HepG2 (cell line): ENCODE measurements around the gene NUDT3. TPM values are rescaled to one million over a fixed set of nuclear protein-coding genes. Genes with fewer than 3 reads are reported as not detected.

ENCODE experiments used
- ATAC-seq: fragments of 200-7000 bp; cut with Tn5 transposase; 3 replicates; pipeline ENCODE4 v1.9.1; 2020; ENCODE audit warnings: mild to moderate bottlenecking, moderate library complexity
- BruUV-seq: library from RNA; stranded (reverse); fragments of 400-500 nt; replicated peaks from 2 replicates; lab custom pipeline; 2021; lab: Mats Ljungman, UMichigan
- CTCF ChIA-PET: fragments of 300-600 bp; formaldehyde crosslinking; extraction: SDS; loops from one replicate; lab custom pipeline; 2021; ENCODE audit warnings: low total read pairs, inconsistent platforms, low intra/inter-chr PET ratio; lab: Yijun Ruan, JAX
- POLR2A ChIA-PET: fragments of 350-600 bp; sonication (Branson Sonifier 250); formaldehyde crosslinking; loops from one replicate; lab custom pipeline; 2020; ENCODE audit warnings: antibody characterized with exemption, inconsistent platforms; lab: Yijun Ruan, JAX
- DNase-seq: peaks from one replicate; pipeline ENCODE4 v3.0.0-alpha.2; 2015; ENCODE audit warnings: low spot score
- FAIRE-seq: peaks from 3 replicates; lab custom pipeline; 2011; peaks lifted over from hg19 to GRCh38; lab: Jason Lieb, UNC
- H2AFZ ChIP-seq: one replicate; pipeline ENCODE4 v1.6.1; 2011; ENCODE audit warnings: low read length, inconsistent platforms
- H3K27ac ChIP-seq: fragments of 300-600 bp; 3 replicates; pipeline ENCODE4 v1.8.0; 2011; ENCODE audit warnings: mixed run types, mild to moderate bottlenecking, mixed read lengths, low read length, inconsistent platforms; ENCODE audit not compliant: insufficient read depth; ENCODE audit errors: extremely low read length
- H3K27me3 ChIP-seq, 2 experiments: fragments of 200-600 bp in 1 of 2; 2 replicates in 1 of 2; 3 replicates in 1 of 2; pipeline versions ENCODE4 v1.6.0 to v1.8.0; 2011; ENCODE audit warnings: low read length in 2 of 2, mild to moderate bottlenecking in 2 of 2, moderate library complexity in 2 of 2, inconsistent platforms in 1 of 2; ENCODE audit not compliant: insufficient read depth in 2 of 2, control insufficient read depth in 1 of 2
- H3K36me3 ChIP-seq, 2 experiments: fragments of 200-600 bp in 1 of 2; replicated peaks in 1 of 2; 2 replicates in 1 of 2; 3 replicates in 1 of 2; pipeline versions ENCODE4 v1.5.1 to v1.8.0; 2011; ENCODE audit warnings: low read length in 2 of 2, inconsistent platforms in 1 of 2; ENCODE audit not compliant: insufficient read depth in 2 of 2, control insufficient read depth in 1 of 2
- H3K4me1 ChIP-seq: 2 replicates; pipeline ENCODE4 v1.5.1; 2012; ENCODE audit warnings: low read length, inconsistent platforms; ENCODE audit not compliant: insufficient read depth
- H3K4me2 ChIP-seq: 2 replicates; pipeline ENCODE4 v1.6.0; 2011; ENCODE audit warnings: low read depth, low read length, inconsistent platforms
- H3K4me3 ChIP-seq, 3 experiments: fragments of 200-600 bp in 1 of 3; sonication (generic), shearing (Covaris generic) in 1 of 3; replicated peaks in 1 of 3; 2 replicates each; pipeline ENCODE4 v1.5.1; 2011 to 2016; ENCODE audit warnings: low read length in 3 of 3, inconsistent platforms in 2 of 3, low read depth in 2 of 3, mild to moderate bottlenecking in 2 of 3, control low read depth in 1 of 3, mixed read lengths in 1 of 3; ENCODE audit not compliant: insufficient read depth in 1 of 3
- H3K79me2 ChIP-seq: one replicate; pipeline ENCODE4 v1.6.1; 2011; ENCODE audit warnings: low read length, inconsistent platforms; ENCODE audit not compliant: insufficient read depth
- H3K9ac ChIP-seq: 2 replicates; pipeline ENCODE4 v1.6.0; 2011; ENCODE audit warnings: mild to moderate bottlenecking, low read depth, low read length, inconsistent platforms; ENCODE audit not compliant: insufficient read depth
- H3K9me3 ChIP-seq: 2 replicates; pipeline ENCODE4 v1.5.1; 2012; ENCODE audit warnings: mild to moderate bottlenecking, low read length
- H4K20me1 ChIP-seq: 2 replicates; pipeline ENCODE4 v1.6.0; 2011; ENCODE audit warnings: inconsistent platforms, mild to moderate bottlenecking, low read length, moderate library complexity; ENCODE audit not compliant: insufficient read depth
- DR1 ChIP-seq: sonication (generic); formaldehyde crosslinking; IDR thresholded peaks from 2 replicates; pipeline ENCODE4 v1.8.0; 2021; ENCODE audit warnings: mild to moderate bottlenecking, missing genetic modification reagents, inconsistent platforms
- IKZF1 ChIP-seq: fragments of 450-650 bp; IDR thresholded peaks from 2 replicates; pipeline ENCODE4 v1.7.1; 2016
- IRF9 ChIP-seq: sonication (generic); formaldehyde crosslinking; IDR thresholded peaks from 2 replicates; pipeline ENCODE4 v1.8.0; 2022; ENCODE audit warnings: missing genetic modification reagents, mild to moderate bottlenecking, borderline replicate concordance
- KDM3A ChIP-seq: IDR thresholded peaks from 2 replicates; pipeline ENCODE4 v1.6.1; 2018; ENCODE audit warnings: low read depth, missing compliant biosample characterization
- MAF1 ChIP-seq: sonication (generic); formaldehyde crosslinking; IDR thresholded peaks from 2 replicates; pipeline ENCODE4 v1.5.0; 2020; ENCODE audit warnings: missing genetic modification reagents, borderline replicate concordance
- PATZ1 ChIP-seq: sonication (generic); formaldehyde crosslinking; IDR thresholded peaks from 2 replicates; pipeline ENCODE4 v1.4.0; 2020; ENCODE audit warnings: missing genetic modification reagents
- PTBP1 ChIP-seq: fragments of 200-400 bp; formaldehyde crosslinking; IDR thresholded peaks from 2 replicates; pipeline ENCODE4 v1.6.1; 2018; ENCODE audit warnings: low read length, low read depth; ENCODE audit not compliant: poor library complexity, severe bottlenecking
- TSC22D2 ChIP-seq: sonication (generic); formaldehyde crosslinking; IDR thresholded peaks from 2 replicates; pipeline ENCODE4 v1.5.1; 2020; ENCODE audit warnings: missing genetic modification reagents, mild to moderate bottlenecking, borderline replicate concordance
- U2AF2 ChIP-seq: fragments of 200-400 bp; formaldehyde crosslinking; IDR thresholded peaks from 2 replicates; pipeline ENCODE4 v1.6.1; 2017; ENCODE audit warnings: low read depth, mild to moderate bottlenecking, low read length
- ZNF121 ChIP-seq: sonication (generic); formaldehyde crosslinking; IDR thresholded peaks from 2 replicates; pipeline ENCODE4 v1.5.0; 2020; ENCODE audit warnings: mild to moderate bottlenecking, missing genetic modification reagents
- ZNF143 ChIP-seq: sonication (generic); formaldehyde crosslinking; IDR thresholded peaks from 2 replicates; pipeline ENCODE4 v1.4.0; 2020; ENCODE audit warnings: missing genetic modification reagents
- ZNF20 ChIP-seq: sonication (generic); formaldehyde crosslinking; IDR thresholded peaks from 2 replicates; pipeline ENCODE4 v1.4.0; 2020; ENCODE audit warnings: mild to moderate bottlenecking, moderate library complexity, missing genetic modification reagents
- ZNF256 ChIP-seq: sonication (generic); formaldehyde crosslinking; conservative IDR thresholded peaks from 2 replicates; pipeline ENCODE4 v1.4.0; 2020; ENCODE audit warnings: missing genetic modification reagents
- ZNF329 ChIP-seq: sonication (generic); formaldehyde crosslinking; IDR thresholded peaks from 2 replicates; pipeline ENCODE4 v1.9.0; 2021; ENCODE audit warnings: low read depth, mild to moderate bottlenecking, missing genetic modification reagents
- ZNF513 ChIP-seq: sonication (generic); formaldehyde crosslinking; conservative IDR thresholded peaks from 2 replicates; pipeline ENCODE4 v1.5.0; 2020; ENCODE audit warnings: missing genetic modification reagents
- ZNF574 ChIP-seq: sonication (generic); formaldehyde crosslinking; IDR thresholded peaks from 2 replicates; pipeline ENCODE4 v1.4.0; 2020; ENCODE audit warnings: missing genetic modification reagents
- WGBS: methylation state at CpG from one replicate; pipeline ENCODE4 v1.1.6; 2017; ENCODE audit warnings: low lambda C conversion rate; 5-methylcytosine and 5-hydroxymethylcytosine counted together
- in situ Hi-C: cut with HindIII; loops from 2 replicates; pipeline ENCODE4 v1.10.0; 2017; ENCODE audit warnings: low pct_unique_long_range_greater_than_20kb; ENCODE audit not compliant: extremely low pct_ligation_motif_present
- intact Hi-C: fragments of 100-400 bp; cut with micrococcal nuclease; formaldehyde crosslinking; loops from one replicate; pipeline ENCODE4 v1.10.0; 2022; ENCODE audit not compliant: unreplicated experiment
- polyA plus RNA-seq, 8 experiments: library from polyadenylated mRNA; depleted of rRNA in 3 of 8; stranded (reverse) in 7 of 8; unstranded in 1 of 8; fragments of >200 nt; fragmentation: Illumina TruSeq in 4 of 8; extraction: Trizol in 4 of 8; gene quantifications; 2 replicates each; pipeline versions ENCODE4 v1.2.1 to v1.2.3, GENCODE V29; 2011 to 2016; ENCODE audit warnings: low read depth in 4 of 8, missing spikeins in 1 of 8, mixed read lengths in 1 of 8; ENCODE audit not compliant: insufficient read depth in 1 of 8
- total RNA-seq, 5 experiments: library from RNA; depleted of rRNA; stranded (reverse); fragments of >200 nt; fragmentation: Illumina TruSeq; extraction: Trizol; gene quantifications; 2 replicates each; pipeline ENCODE4 v1.2.3, GENCODE V29; 2016; ENCODE audit warnings: low read depth in 1 of 5

The NUDT3 gene
- total and polyA plus RNA-seq, 2 of the 13 experiments (the other 11 are each of a cell fraction or from before 2014, with no cell fraction given): 20.2 to 20.6 TPM

GRCh38 chr6:34232901-34233300, 159.6 kb downstream of the NUDT3 start (continued):
- TF ChIP-seq ZNF20: no peak
- TF ChIP-seq PATZ1: no peak
- TF ChIP-seq IRF9: no peak
- TF ChIP-seq, all 625 proteins: peak for 0

GRCh38 chr6:34231566-34232336, 160.7 kb downstream of the NUDT3 start:
- no peak for ATAC-seq
- H4K20me1 ChIP-seq: no peaks in the 10 kb centered on the region
- intact Hi-C loops: no loop called here
- no peak overlapping the region for H3K4me3 ChIP-seq
- ChIA-PET CTCF (no interaction called here), POLR2A (no interaction called here)
- H3K4me2 ChIP-seq: no peak overlapping the region
- in situ Hi-C loops: loop anchor here (5.0 to 25.0 kb wide), 2 partner anchors 34 to 381 kb away; no protein-coding TSS in a partner anchor
- no peak for DNase-seq
- H3K36me3 ChIP-seq: no peaks in the 10 kb centered on the region
- H3K9me3 ChIP-seq: no peaks in the 10 kb centered on the region
- BruUV-seq: no TSS peak
- peaks cover 2 to 17% of the 10 kb centered on the region in 2 experiments; a peak in 4 of 5 replicates for H3K27me3 ChIP-seq
- FAIRE-seq: no peak
- H2AFZ ChIP-seq: no peak overlapping the region
- no peak overlapping the region for H3K9ac ChIP-seq
- WGBS: 76% methylated on average over 17 of the region's 17 CpGs
- peaks cover 33% of the 10 kb centered on the region for H3K4me1 ChIP-seq
- H3K27ac ChIP-seq: no peak overlapping the region
- no peaks in the 10 kb centered on the region for H3K79me2 ChIP-seq
- TF ChIP-seq DR1 (CRISPR knock-in tag): no peak
- TF ChIP-seq IKZF1: no peak
- TF ChIP-seq ZNF513: no peak
- no peak for TF ChIP-seq ZNF256 (CRISPR knock-in tag)
- TF ChIP-seq PTBP1: no peak
- no peak for TF ChIP-seq TSC22D2 (CRISPR knock-in tag)
- no peak for TF ChIP-seq U2AF2
- TF ChIP-seq ZNF329: no peak
- TF ChIP-seq ZNF143 (CRISPR knock-in tag): no peak
- TF ChIP-seq MAF1: no peak
- TF ChIP-seq ZNF574 (CRISPR knock-in tag): no peak
- TF ChIP-seq KDM3A: no peak
- TF ChIP-seq ZNF121 (CRISPR knock-in tag): no peak
